OCI-LY7 (cell line): ENCODE results near the gene NNT. TPM values are rescaled to one million over a fixed set of nuclear protein-coding genes. Genes with fewer than 3 reads are reported as not detected.
"Not testable (repeated sequence)": the region's sequence is repeated elsewhere in the genome, so short reads cannot be mapped to it uniquely, and the experiment has no call there.

ENCODE experiments used
- BruUV-seq: library from RNA; stranded (reverse); fragments of 400-500 nt; replicated peaks from 2 replicates; lab custom pipeline; 2021; lab: Mats Ljungman, UMichigan
- CTCF ChIA-PET: fragments of 300-600 bp; sonication (Branson Sonifier 250); formaldehyde crosslinking; loops from one replicate; lab custom pipeline; 2022; ENCODE audit warnings: antibody characterized with exemption; ENCODE audit not compliant: unreplicated experiment; lab: Charles Lee
- POLR2A ChIA-PET: fragments of 300-600 bp; sonication (Branson Sonifier 250); formaldehyde crosslinking; loops from one replicate; lab custom pipeline; 2022; ENCODE audit warnings: antibody characterized with exemption; lab: Charles Lee
- DNase-seq: peaks from one replicate; pipeline ENCODE4 v3.0.0-alpha.2; 2015; ENCODE audit warnings: low spot score
- H2AFZ ChIP-seq: fragments of 200-600 bp; sonication (generic), shearing (Covaris generic); 2 replicates; pipeline ENCODE4 v1.6.1; 2014; ENCODE audit warnings: mild to moderate bottlenecking, antibody characterized with exemption, low read length, moderate library complexity
- H3K27ac ChIP-seq: fragments of 200-600 bp; sonication (generic); 2 replicates; pipeline ENCODE4 v1.5.1; 2014; ENCODE audit warnings: mixed run types, low read depth, mild to moderate bottlenecking, moderate library complexity, low read length, inconsistent platforms; ENCODE audit not compliant: poor library complexity, severe bottlenecking
- H3K36me3 ChIP-seq: fragments of 200-600 bp; sonication (generic); 2 replicates; pipeline ENCODE4 v1.6.1; 2014; ENCODE audit warnings: mild to moderate bottlenecking, antibody characterized with exemption, low read length, moderate library complexity, mixed read lengths; ENCODE audit not compliant: insufficient read depth
- H3K4me1 ChIP-seq: fragments of 200-600 bp; sonication (generic); 2 replicates; pipeline ENCODE4 v1.5.1; 2014; ENCODE audit warnings: mild to moderate bottlenecking, low read length; ENCODE audit not compliant: insufficient read depth, poor library complexity, severe bottlenecking
- H3K4me2 ChIP-seq: fragments of 200-600 bp; sonication (generic); 2 replicates; pipeline ENCODE4 v1.6.1; 2014; ENCODE audit warnings: mild to moderate bottlenecking, low read length
- H3K4me3 ChIP-seq: fragments of 200-600 bp; sonication (generic); 2 replicates; pipeline ENCODE4 v1.5.1; 2014; ENCODE audit warnings: mild to moderate bottlenecking, low read depth, low read length; ENCODE audit not compliant: poor library complexity, severe bottlenecking
- H3K79me2 ChIP-seq: fragments of 200-600 bp; sonication (generic); 2 replicates; pipeline ENCODE4 v1.6.1; 2016; ENCODE audit warnings: low read depth, mild to moderate bottlenecking, low read length, moderate library complexity, mixed read lengths; ENCODE audit not compliant: insufficient read depth
- H3K9me2 ChIP-seq: fragments of 200-600 bp; sonication (generic); 2 replicates; pipeline ENCODE4 v1.6.1; 2016; ENCODE audit warnings: mild to moderate bottlenecking, low read length, mixed read lengths; ENCODE audit not compliant: insufficient read depth
- H3K9me3 ChIP-seq: fragments of 200-600 bp; sonication (generic); 2 replicates; pipeline ENCODE4 v1.6.1; 2014; ENCODE audit warnings: mild to moderate bottlenecking, mixed run types, low read length, mixed read lengths
- H4K20me1 ChIP-seq: fragments of 200-600 bp; sonication (generic); 2 replicates; pipeline ENCODE4 v1.6.1; 2014; ENCODE audit warnings: mild to moderate bottlenecking, antibody characterized with exemption, low read length, moderate library complexity, mixed read lengths; ENCODE audit not compliant: insufficient read depth
- EZH2phosphoT487 ChIP-seq: fragments of 200-600 bp; sonication (generic); IDR thresholded peaks from 2 replicates; pipeline ENCODE4 v1.6.1; 2018; ENCODE audit warnings: low read depth, borderline replicate concordance, mild to moderate bottlenecking, mixed run types, antibody characterized with exemption, low read length, moderate library complexity, mixed read lengths
- intact Hi-C: fragments of 100-400 bp; cut with micrococcal nuclease; formaldehyde crosslinking; loops from one replicate; pipeline ENCODE4 v1.10.0; 2022; ENCODE audit not compliant: unreplicated experiment
- total RNA-seq, 2 experiments: library from RNA; depleted of rRNA in 1 of 2; stranded (reverse); fragments of >200 nt in 1 of 2; shearing (Covaris generic) in 1 of 2; gene quantifications; 2 replicates each; pipeline ENCODE4 v1.2.3, GENCODE V29; 2014 to 2022
- TF ChIP-seq, protein P1 (sequence below): fragments of 200-600 bp; sonication (generic); conservative IDR thresholded peaks from 2 replicates; pipeline ENCODE4 v1.5.1; 2014; ENCODE audit warnings: mild to moderate bottlenecking, antibody characterized with exemption, low read length, moderate library complexity, mixed read lengths

NNT gene
- total RNA-seq, 2 experiments from 2014 or later: 33.6 to 98.3 TPM

DNA sequence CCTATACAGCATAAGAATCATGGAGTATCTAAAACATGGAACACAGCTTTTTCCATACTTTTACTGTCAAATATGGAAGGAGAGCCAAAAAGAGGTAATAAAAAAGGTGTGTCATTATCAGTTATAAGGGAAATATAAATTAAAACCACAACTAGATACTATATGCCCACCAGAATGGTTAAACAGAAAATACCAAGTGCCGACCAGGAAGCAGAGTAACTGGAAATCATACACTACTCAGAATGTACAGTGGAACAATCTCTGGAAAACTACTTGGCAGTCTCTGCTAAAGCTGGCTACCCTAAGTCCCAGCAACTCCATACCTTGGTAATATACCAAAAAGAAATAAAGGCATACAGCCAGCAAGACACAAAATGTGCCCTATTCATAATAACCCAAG lies 48.5 kb upstream of the NNT start:
- DNase-seq: no peak
- BruUV-seq: no TSS peak
- H3K4me1 ChIP-seq: peaks cover 35% of the 10 kb centered on the region
- H3K36me3 ChIP-seq: peaks cover 58% of the 10 kb centered on the region
- peaks cover 21% of the 10 kb centered on the region; the same call in 1 of the 2 replicates for H4K20me1 ChIP-seq
- no peak for TF ChIP-seq EZH2phosphoT487
- TF ChIP-seq, protein P1, sequence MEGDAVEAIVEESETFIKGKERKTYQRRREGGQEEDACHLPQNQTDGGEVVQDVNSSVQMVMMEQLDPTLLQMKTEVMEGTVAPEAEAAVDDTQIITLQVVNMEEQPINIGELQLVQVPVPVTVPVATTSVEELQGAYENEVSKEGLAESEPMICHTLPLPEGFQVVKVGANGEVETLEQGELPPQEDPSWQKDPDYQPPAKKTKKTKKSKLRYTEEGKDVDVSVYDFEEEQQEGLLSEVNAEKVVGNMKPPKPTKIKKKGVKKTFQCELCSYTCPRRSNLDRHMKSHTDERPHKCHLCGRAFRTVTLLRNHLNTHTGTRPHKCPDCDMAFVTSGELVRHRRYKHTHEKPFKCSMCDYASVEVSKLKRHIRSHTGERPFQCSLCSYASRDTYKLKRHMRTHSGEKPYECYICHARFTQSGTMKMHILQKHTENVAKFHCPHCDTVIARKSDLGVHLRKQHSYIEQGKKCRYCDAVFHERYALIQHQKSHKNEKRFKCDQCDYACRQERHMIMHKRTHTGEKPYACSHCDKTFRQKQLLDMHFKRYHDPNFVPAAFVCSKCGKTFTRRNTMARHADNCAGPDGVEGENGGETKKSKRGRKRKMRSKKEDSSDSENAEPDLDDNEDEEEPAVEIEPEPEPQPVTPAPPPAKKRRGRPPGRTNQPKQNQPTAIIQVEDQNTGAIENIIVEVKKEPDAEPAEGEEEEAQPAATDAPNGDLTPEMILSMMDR: no peak
- no peaks in the 10 kb centered on the region for H3K9me2 ChIP-seq
- peak overlapping the region; percentile 99 for H3K4me2 ChIP-seq
- ChIA-PET POLR2A (interaction anchor here (1.0 to 4.8 kb wide), 5 partner anchors 12 to 71 kb away, joined by 3 to 57 read pairs (median 11); partner anchors contain the start of genes NNT and TMEM267), CTCF (no interaction called here)
- peak overlapping the region; percentile 75 for H3K4me3 ChIP-seq
- H3K9me3 ChIP-seq: no peaks in the 10 kb centered on the region
- intact Hi-C loops: no loop called here
- no peak overlapping the region for H3K27ac ChIP-seq
- no peak overlapping the region for H2AFZ ChIP-seq
- peaks cover 63% of the 10 kb centered on the region for H3K79me2 ChIP-seq

DNA sequence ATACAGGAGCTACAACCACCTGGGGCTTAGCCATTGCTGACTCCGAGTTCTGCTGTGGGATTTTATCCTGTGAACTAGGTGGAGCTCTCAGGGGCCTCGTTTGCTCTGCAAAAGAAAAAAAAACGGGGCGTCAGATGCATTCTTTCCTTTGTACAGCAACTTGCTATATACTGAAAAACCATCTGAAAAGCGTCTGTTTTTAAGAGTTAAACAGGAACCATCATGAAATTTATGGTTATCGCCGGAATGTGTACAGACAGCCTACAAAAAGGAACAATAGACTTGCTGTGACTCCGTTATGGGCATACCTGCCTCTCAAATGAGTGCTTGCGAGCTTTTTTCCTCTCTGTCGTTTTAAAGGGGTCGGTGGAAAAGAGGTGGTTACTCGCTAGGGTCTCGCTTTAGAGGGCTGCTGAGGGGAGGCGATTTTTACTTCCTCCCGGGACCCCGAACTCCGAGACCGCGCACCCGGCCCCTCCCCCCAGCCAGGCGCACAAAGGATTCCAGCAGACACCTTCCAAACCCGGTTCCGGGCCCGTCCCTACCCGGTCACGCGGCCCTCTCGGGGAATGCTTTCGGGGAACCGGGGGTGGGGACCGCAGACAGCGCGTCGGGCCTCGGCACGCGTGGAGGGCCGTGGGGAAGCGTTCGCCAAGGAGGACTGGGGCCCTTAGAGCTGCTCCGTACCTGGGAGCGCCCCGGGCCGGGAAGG lies 46.9 kb upstream of the NNT start:
- H3K4me1 ChIP-seq: peaks cover 35% of the 10 kb centered on the region
- CTCF ChIA-PET: no interaction called here
- H3K27ac ChIP-seq: peak overlapping the region; percentile 77
- H3K4me2 ChIP-seq: peak overlapping the region; percentile 99
- H3K79me2 ChIP-seq: peaks cover 52% of the 10 kb centered on the region
- peak overlapping the region; percentile 73 for H2AFZ ChIP-seq
- DNase-seq: peak; percentile 51
- no peaks in the 10 kb centered on the region for H3K9me3 ChIP-seq
- TF ChIP-seq, protein P1: peak; percentile 48; the same call in 1 of the 2 replicates
- TF ChIP-seq EZH2phosphoT487: no peak
- H4K20me1 ChIP-seq: peaks cover 21% of the 10 kb centered on the region; the same call in 1 of the 2 replicates
- intact Hi-C loops: loop anchor here (1.0 to 5.0 kb wide), 4 partner anchors 41 to 435 kb away; partner anchors contain the start of genes C5orf34, HMGCS1 and NNT
- POLR2A ChIA-PET: interaction anchor here (0.6 to 4.8 kb wide), 7 partner anchors 13 to 72 kb away, joined by 3 to 57 read pairs (median 3); partner anchors contain the start of genes NNT and TMEM267
- peaks cover 44% of the 10 kb centered on the region for H3K36me3 ChIP-seq
- H3K9me2 ChIP-seq: no peaks in the 10 kb centered on the region
- peak overlapping the region; percentile 75 for H3K4me3 ChIP-seq
- no TSS peak for BruUV-seq

DNA sequence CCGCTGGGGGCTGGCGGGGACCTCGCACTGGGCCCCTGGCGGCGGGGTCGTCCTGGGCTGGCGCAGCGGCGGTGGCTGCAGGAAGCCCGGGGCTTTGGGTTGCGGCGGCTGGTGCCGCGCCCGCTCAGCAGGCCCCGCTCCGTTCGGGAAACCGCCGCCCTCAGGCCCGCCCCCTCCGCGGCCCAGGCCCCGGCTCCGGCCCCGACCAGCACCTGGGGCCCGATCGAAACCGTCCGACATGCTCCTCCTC lies 46.4 kb upstream of the NNT start:
- Histone ChIP-seq H3K4me3 (peak overlapping the region; percentile 75), H4K20me1 (peaks cover 21% of the 10 kb centered on the region; the same call in 1 of the 2 replicates), H3K4me2 (peak overlapping the region; percentile 99), H3K4me1 (peaks cover 35% of the 10 kb centered on the region), H2AFZ (peak overlapping the region; percentile 100), H3K27ac (peak overlapping the region; percentile 77), H3K36me3 (peaks cover 39% of the 10 kb centered on the region), H3K79me2 (peaks cover 47% of the 10 kb centered on the region)
- POLR2A ChIA-PET: interaction anchor here (0.6 to 4.8 kb wide), 3 partner anchors 14 to 52 kb away, joined by 3 to 57 read pairs (median 11); partner anchors contain the start of gene NNT
- intact Hi-C loops: loop anchor here (1.0 to 5.0 kb wide), 4 partner anchors 41 to 435 kb away; partner anchors contain the start of genes C5orf34, HMGCS1 and NNT
- H3K9me2 ChIP-seq, H3K9me3 ChIP-seq, BruUV-seq, CTCF ChIA-PET, DNase-seq: not testable (repeated sequence)
